NCI-H1436 (cell line): Measurements from ENCODE around the gene SNTG2.

Experiments used
- DNase-seq: peaks from one replicate; lab custom pipeline; 2025; lab: John Stamatoyannopoulos, UW

The SNTG2 gene

GRCh38 chr2:926896-927295 lies 23.8 kb upstream of the SNTG2 start:
- DNase-seq = no peak

GRCh38 chr2:929011-929735 lies 21.5 kb upstream of the SNTG2 start:
- DNase-seq = no peak

- DNase-seq = no peak
Measured at GRCh38 chr2:929925-930324, 20.7 kb upstream of the SNTG2 start.

GRCh38 chr2:930935-931334 lies 19.7 kb upstream of the SNTG2 start:
- DNase-seq = no peak

- DNase-seq = no peak
Measured at GRCh38 chr2:932320-933115, 18.1 kb upstream of the SNTG2 start.

GRCh38 chr2:933734-934295 lies 16.8 kb upstream of the SNTG2 start:
- DNase-seq = no peak

GRCh38 chr2:937530-937929 lies 13.1 kb upstream of the SNTG2 start:
- DNase-seq = no peak

GRCh38 chr2:938181-939005 lies 12.3 kb upstream of the SNTG2 start:
- DNase-seq = no peak

- DNase-seq = no peak
Measured at GRCh38 chr2:939936-940601, 10.6 kb upstream of the SNTG2 start.

- no peak for DNase-seq
Measured at GRCh38 chr2:941871-942270, 8.8 kb upstream of the SNTG2 start.

GRCh38 chr2:942775-943460 lies 7.7 kb upstream of the SNTG2 start:
- DNase-seq = no peak

GRCh38 chr2:943461-943797 lies 7.2 kb upstream of the SNTG2 start:
- DNase-seq = no peak

GRCh38 chr2:943821-944220 lies 6.8 kb upstream of the SNTG2 start:
- DNase-seq = no peak

GRCh38 chr2:944693-945092 lies 6.0 kb upstream of the SNTG2 start:
- no peak for DNase-seq

- DNase-seq = no peak
Measured at GRCh38 chr2:945104-945503, 5.5 kb upstream of the SNTG2 start.

GRCh38 chr2:946073-946948 lies 4.3 kb upstream of the SNTG2 start:
- DNase-seq = no peak

GRCh38 chr2:949384-950079 lies 1.1 kb upstream of the SNTG2 start:
- no peak for DNase-seq

- no peak for DNase-seq
Measured at GRCh38 chr2:951224-952006, 766 bp downstream of the SNTG2 start.

GRCh38 chr2:953408-953807 lies 2.8 kb downstream of the SNTG2 start:
- no peak for DNase-seq
